HEK293 (cell line): ENCODE measurements around the gene DRC7.

ENCODE experiments used
- CTCF ChIA-PET: fragments of 350-600 bp; formaldehyde crosslinking; extraction: SDS; loops from one replicate; lab custom pipeline; 2021; ENCODE audit warnings: antibody characterized with exemption; lab: Yijun Ruan, JAX
- POLR2A ChIA-PET: fragments of 300-600 bp; formaldehyde crosslinking; extraction: SDS; loops from one replicate; lab custom pipeline; 2020; ENCODE audit warnings: antibody characterized with exemption, inconsistent platforms; lab: Yijun Ruan, JAX
- H3K27ac ChIP-seq: fragments of 200-500 bp; sonication (Bioruptor generic); 2 replicates; pipeline ENCODE4 v1.5.1; 2014; ENCODE audit warnings: low read depth, low read length, control low read depth, inconsistent platforms; ENCODE audit errors: extremely low read depth
- H3K36me3 ChIP-seq, 2 experiments: fragments of 200-500 bp in 1 of 2; sonication (Bioruptor generic) in 1 of 2; 1 replicate in 1 of 2; 2 replicates in 1 of 2; pipeline ENCODE4 v1.5.1; 2014 to 2017; ENCODE audit warnings: inconsistent platforms in 2 of 2, low read length in 2 of 2; ENCODE audit not compliant: control insufficient read depth in 2 of 2, insufficient read depth in 1 of 2
- H3K4me1 ChIP-seq: fragments of 200-500 bp; sonication (Bioruptor generic); 2 replicates; pipeline ENCODE4 v1.5.1; 2014; ENCODE audit warnings: mild to moderate bottlenecking, low read length, inconsistent platforms; ENCODE audit not compliant: control insufficient read depth, insufficient read depth
- H3K4me3 ChIP-seq: 2 replicates; pipeline ENCODE4 v1.5.1; 2011; ENCODE audit warnings: low read depth, mild to moderate bottlenecking, control low read depth, low read length, moderate library complexity
- H3K9me3 ChIP-seq: fragments of 200-500 bp; sonication (Bioruptor generic); 2 replicates; pipeline ENCODE4 v1.5.1; 2014; ENCODE audit warnings: low read depth, low read length, inconsistent platforms; ENCODE audit not compliant: control insufficient read depth, insufficient read depth
- HIC1 ChIP-seq: fragments of 450-650 bp; formaldehyde crosslinking; IDR thresholded peaks from 2 replicates; pipeline ENCODE4 v1.5.1; 2016; ENCODE audit warnings: missing biosample characterization, missing genetic modification characterization
- KLF7 ChIP-seq: fragments of 450-650 bp; formaldehyde crosslinking; IDR thresholded peaks from 2 replicates; pipeline ENCODE4 v1.5.1; 2016; ENCODE audit warnings: missing biosample characterization, missing genetic modification characterization, borderline replicate concordance
- MEIS1 ChIP-seq: sonication (generic); formaldehyde crosslinking; IDR thresholded peaks from 2 replicates; pipeline ENCODE4 v1.8.1; 2022; ENCODE audit warnings: missing genetic modification reagents, mild to moderate bottlenecking, borderline replicate concordance
- PRDM4 ChIP-seq: fragments of 450-650 bp; formaldehyde crosslinking; IDR thresholded peaks from 2 replicates; pipeline ENCODE4 v1.5.1; 2017; ENCODE audit warnings: missing biosample characterization, missing genetic modification characterization
- REST ChIP-seq: fragments of 450-650 bp; formaldehyde crosslinking; IDR thresholded peaks from 2 replicates; pipeline ENCODE4 v1.5.1; 2016; ENCODE audit warnings: missing biosample characterization, missing genetic modification characterization
- ZFP69B ChIP-seq: fragments of 450-650 bp; formaldehyde crosslinking; IDR thresholded peaks from 2 replicates; pipeline ENCODE4 v1.5.1; 2016; ENCODE audit warnings: missing biosample characterization, missing genetic modification characterization
- ZNF10 ChIP-seq: fragments of 450-650 bp; formaldehyde crosslinking; IDR thresholded peaks from 2 replicates; pipeline ENCODE4 v1.5.1; 2017; ENCODE audit warnings: missing biosample characterization, missing genetic modification characterization
- ZNF138 ChIP-seq: fragments of 450-650 bp; formaldehyde crosslinking; IDR thresholded peaks from 2 replicates; pipeline ENCODE4 v1.5.1; 2016; ENCODE audit warnings: missing biosample characterization, missing genetic modification characterization, borderline replicate concordance
- ZNF202 ChIP-seq: fragments of 450-650 bp; formaldehyde crosslinking; IDR thresholded peaks from 2 replicates; pipeline ENCODE4 v1.5.1; 2016; ENCODE audit warnings: missing biosample characterization, missing genetic modification characterization, borderline replicate concordance
- ZNF223 ChIP-seq: fragments of 450-650 bp; formaldehyde crosslinking; IDR thresholded peaks from 2 replicates; pipeline ENCODE4 v1.5.1; 2016; ENCODE audit warnings: missing biosample characterization, missing genetic modification characterization
- ZNF26 ChIP-seq: fragments of 450-650 bp; formaldehyde crosslinking; IDR thresholded peaks from 2 replicates; pipeline ENCODE4 v1.5.1; 2016; ENCODE audit warnings: missing biosample characterization, missing genetic modification characterization
- ZNF423 ChIP-seq: fragments of 450-650 bp; formaldehyde crosslinking; IDR thresholded peaks from 2 replicates; pipeline ENCODE4 v1.5.1; 2016; ENCODE audit warnings: missing biosample characterization, missing genetic modification characterization
- ZNF654 ChIP-seq: fragments of 450-650 bp; formaldehyde crosslinking; IDR thresholded peaks from 2 replicates; pipeline ENCODE4 v1.5.1; 2016; ENCODE audit warnings: low read depth, missing biosample characterization, missing genetic modification characterization
- ZNF660 ChIP-seq: fragments of 450-650 bp; IDR thresholded peaks from 2 replicates; pipeline ENCODE4 v1.5.1; 2018; ENCODE audit warnings: missing biosample characterization, mild to moderate bottlenecking, missing genetic modification characterization
- ZNF768 ChIP-seq: fragments of 450-650 bp; formaldehyde crosslinking; IDR thresholded peaks from 2 replicates; pipeline ENCODE4 v1.5.1; 2018; ENCODE audit warnings: missing biosample characterization, mild to moderate bottlenecking, missing genetic modification characterization
- ZNF785 ChIP-seq: fragments of 450-650 bp; formaldehyde crosslinking; IDR thresholded peaks from 2 replicates; pipeline ENCODE4 v1.5.1; 2016; ENCODE audit warnings: missing biosample characterization, missing genetic modification characterization

DRC7 gene

GRCh38 chr16:57725976-57726375 is 31.4 kb downstream of the DRC7 start:
- Histone ChIP-seq H3K36me3 (no peaks in the 10 kb centered on the region), H3K4me3 (no peak overlapping the region), H3K4me1 (no peaks in the 10 kb centered on the region), H3K9me3 (no peaks in the 10 kb centered on the region), H3K27ac (no peak overlapping the region)
- CTCF ChIA-PET: interaction anchor here (0.6 to 1.5 kb wide), 4 partner anchors 11 to 141 kb away, joined by 3 to 4 read pairs (median 4); no protein-coding TSS in a partner anchor
- POLR2A ChIA-PET: no interaction called here
- TF ChIP-seq ZNF768 (tag by site-specific recombination) (no peak), MEIS1 (CRISPR knock-in tag) (no peak), ZNF654 (tag by site-specific recombination) (no peak), ZNF223 (tag by site-specific recombination) (no peak), KLF7 (tag by site-specific recombination) (no peak), ZFP69B (tag by site-specific recombination) (no peak), ZNF138 (tag by site-specific recombination) (no peak), ZNF202 (tag by site-specific recombination) (no peak), ZNF10 (tag by site-specific recombination) (no peak), ZNF660 (no peak), ZNF26 (tag by site-specific recombination) (no peak), REST (tag by site-specific recombination) (no peak), PRDM4 (tag by site-specific recombination) (no peak), ZNF785 (tag by site-specific recombination) (no peak), HIC1 (tag by site-specific recombination) (no peak), ZNF423 (tag by site-specific recombination) (no peak)
